ENCODE results near the gene TMTC2. TPM values are rescaled to one million over a fixed set of nuclear protein-coding genes. Genes with fewer than 3 reads are reported as not detected.

TMTC2 gene
- total and polyA plus RNA-seq, 3 experiments from 2014 or later = 0.13 to 2.5 (median 2.2) TPM

DNA sequence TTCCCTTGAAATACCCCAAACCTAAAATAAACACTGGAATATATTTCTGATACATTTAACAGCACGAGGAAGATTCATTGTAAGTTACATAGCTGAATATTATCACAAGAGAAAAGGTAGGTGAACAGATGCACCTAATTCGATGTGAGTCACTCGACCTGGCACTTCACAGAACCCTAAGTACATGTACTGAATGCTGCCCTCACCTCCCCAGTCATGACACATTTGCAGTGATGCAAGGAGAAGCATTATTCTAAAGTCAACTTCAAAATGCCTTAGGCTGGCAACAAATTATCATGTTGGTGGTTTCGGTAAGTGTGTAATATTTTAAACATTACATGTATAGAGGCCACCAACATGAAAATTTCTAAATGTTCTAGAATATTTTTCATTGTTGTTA lies 35.2 kb upstream of the TMTC2 start:
- Mint-ChIP-seq H3K4me3 (no peak overlapping the region), H3K36me3 (no peaks in the 10 kb centered on the region), H3K4me1 (peaks cover 10 to 14% (median 12%) of the 10 kb centered on the region in 3 donors), H3K9me3 (peaks cover 0 to 2% (median 0%) of the 10 kb centered on the region in 5 donors), H3K27me3 (peaks cover 0 to 2% of the 10 kb centered on the region in 2 donors), H3K27ac (peak overlapping the region in 1 of 8 donors; percentile 13)
- Histone ChIP-seq H3K36me3 (ENCODE audit: insufficient read depth, low read length) (no peaks in the 10 kb centered on the region), H3K4me3 (ENCODE audit: low read length) (no peak overlapping the region), H3K27me3 (ENCODE audit: insufficient read depth, low read length, poor library complexity, severe bottlenecking) (no peaks in the 10 kb centered on the region), H3K27ac (ENCODE audit: low read depth, low read length) (no peak overlapping the region), H3K4me1 (ENCODE audit: insufficient read depth, low read length) (no peaks in the 10 kb centered on the region), H3K9me3 (ENCODE audit: low read length) (no peaks in the 10 kb centered on the region)
- no peak for DNase-seq
- ChIA-PET POLR2A (no interaction called here), CTCF (no interaction called here)

DNA sequence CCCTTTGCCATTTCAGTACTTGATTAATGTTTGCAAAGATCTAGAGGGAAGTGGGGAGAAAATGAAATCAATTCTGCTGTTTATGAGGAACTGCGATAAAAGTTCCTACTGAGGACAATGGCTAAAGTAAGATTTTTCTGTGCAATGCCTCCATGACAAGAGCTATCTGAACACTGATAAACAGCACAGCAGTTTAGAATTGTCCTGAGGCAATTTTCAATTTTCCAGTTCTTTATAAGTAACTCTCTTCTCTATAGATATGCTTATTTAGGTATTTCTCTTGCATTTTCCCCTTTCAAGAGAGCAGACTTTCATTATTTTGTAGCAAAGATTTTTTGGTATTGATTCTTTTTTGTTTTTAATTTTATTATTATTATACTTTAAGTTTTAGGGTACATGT lies 34.6 kb upstream of the TMTC2 start:
- no peaks in the 10 kb centered on the region for H3K36me3 Mint-ChIP-seq
- H3K9me3 Mint-ChIP-seq = peaks cover 0 to 2% (median 0%) of the 10 kb centered on the region in 5 donors
- ChIA-PET CTCF (no interaction called here), POLR2A (no interaction called here)
- Histone ChIP-seq H3K4me3 (ENCODE audit: low read length) (no peak overlapping the region), H3K27ac (ENCODE audit: low read depth, low read length) (no peak overlapping the region), H3K36me3 (ENCODE audit: insufficient read depth, low read length) (no peaks in the 10 kb centered on the region), H3K27me3 (ENCODE audit: insufficient read depth, low read length, poor library complexity, severe bottlenecking) (no peaks in the 10 kb centered on the region), H3K4me1 (ENCODE audit: insufficient read depth, low read length) (no peaks in the 10 kb centered on the region), H3K9me3 (ENCODE audit: low read length) (no peaks in the 10 kb centered on the region)
- peaks cover 10 to 14% (median 12%) of the 10 kb centered on the region in 3 donors for H3K4me1 Mint-ChIP-seq
- no peak overlapping the region for H3K4me3 Mint-ChIP-seq
- peaks cover 0 to 2% of the 10 kb centered on the region in 2 donors for H3K27me3 Mint-ChIP-seq
- H3K27ac Mint-ChIP-seq = no peak overlapping the region
- DNase-seq = no peak

DNA sequence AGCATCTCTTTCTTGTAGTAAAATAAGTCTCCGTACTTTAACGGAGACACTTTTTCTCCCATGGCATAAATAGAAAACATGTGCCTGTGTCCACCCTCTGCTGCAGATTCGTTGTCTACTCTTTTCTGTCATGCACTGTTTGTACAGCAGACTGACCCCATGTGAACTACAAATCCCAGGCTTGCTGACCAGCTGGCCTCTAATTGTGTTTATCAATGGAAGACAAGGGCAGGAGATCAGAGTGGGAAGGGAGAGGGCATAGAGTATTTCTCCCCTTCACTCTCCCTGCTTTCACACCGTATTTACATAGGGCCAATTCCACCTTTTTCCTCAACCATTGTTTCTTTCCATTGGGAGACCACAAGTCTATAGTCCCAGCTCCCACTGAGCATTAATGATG lies 31.0 kb upstream of the TMTC2 start:
- no peaks in the 10 kb centered on the region for H3K36me3 Mint-ChIP-seq
- Histone ChIP-seq H3K27ac (ENCODE audit: low read depth, low read length) (no peak overlapping the region), H3K9me3 (ENCODE audit: low read length) (no peaks in the 10 kb centered on the region), H3K4me3 (ENCODE audit: low read length) (no peak overlapping the region), H3K36me3 (ENCODE audit: insufficient read depth, low read length) (no peaks in the 10 kb centered on the region), H3K4me1 (ENCODE audit: insufficient read depth, low read length) (no peaks in the 10 kb centered on the region), H3K27me3 (ENCODE audit: insufficient read depth, low read length, poor library complexity, severe bottlenecking) (no peaks in the 10 kb centered on the region)
- DNase-seq = no peak
- no peak overlapping the region for H3K4me3 Mint-ChIP-seq
- POLR2A ChIA-PET = no interaction called here
- peaks cover 0 to 4% (median 0%) of the 10 kb centered on the region in 5 donors for H3K9me3 Mint-ChIP-seq
- no peak overlapping the region for H3K27ac Mint-ChIP-seq
- CTCF ChIA-PET = no interaction called here
- peaks cover 3 to 8% (median 7%) of the 10 kb centered on the region in 3 donors for H3K4me1 Mint-ChIP-seq
- H3K27me3 Mint-ChIP-seq = peaks cover 6% of the 10 kb centered on the region in 2 donors

- Histone ChIP-seq H3K4me1 (ENCODE audit: insufficient read depth, low read length) (no peaks in the 10 kb centered on the region), H3K9me3 (ENCODE audit: low read length) (no peaks in the 10 kb centered on the region), H3K36me3 (ENCODE audit: insufficient read depth, low read length) (no peaks in the 10 kb centered on the region), H3K27me3 (ENCODE audit: insufficient read depth, low read length, poor library complexity, severe bottlenecking) (no peaks in the 10 kb centered on the region), H3K4me3 (ENCODE audit: low read length) (no peak overlapping the region), H3K27ac (ENCODE audit: low read depth, low read length) (no peak overlapping the region)
- peaks cover 0 to 4% (median 0%) of the 10 kb centered on the region in 5 donors for H3K9me3 Mint-ChIP-seq
- H3K27me3 Mint-ChIP-seq = peaks cover 6 to 8% of the 10 kb centered on the region in 2 donors
- ChIA-PET CTCF (no interaction called here), POLR2A (no interaction called here)
- no peaks in the 10 kb centered on the region for H3K36me3 Mint-ChIP-seq
- no peak for DNase-seq
- H3K4me3 Mint-ChIP-seq = no peak overlapping the region
- no peak overlapping the region for H3K27ac Mint-ChIP-seq
- no peaks in the 10 kb centered on the region for H3K4me1 Mint-ChIP-seq
Measured at GRCh38 chr12:82659343-82660207, 27.1 kb upstream of the TMTC2 start.

GRCh38 chr12:82660541-82661325 lies 26.0 kb upstream of the TMTC2 start:
- no peaks in the 10 kb centered on the region for H3K36me3 ChIP-seq (ENCODE audit: insufficient read depth, low read length)
- Mint-ChIP-seq H3K36me3 (no peaks in the 10 kb centered on the region), H3K4me3 (no peak overlapping the region), H3K9me3 (peaks cover 0 to 2% (median 0%) of the 10 kb centered on the region in 5 donors), H3K4me1 (no peaks in the 10 kb centered on the region), H3K27me3 (peaks cover 6 to 9% of the 10 kb centered on the region in 2 donors), H3K27ac (no peak overlapping the region)
- H3K27ac ChIP-seq (ENCODE audit: low read depth, low read length) = no peak overlapping the region
- CTCF ChIA-PET = no interaction called here
- no peak overlapping the region for H3K4me3 ChIP-seq (ENCODE audit: low read length)
- DNase-seq = no peak
- no peaks in the 10 kb centered on the region for H3K9me3 ChIP-seq (ENCODE audit: low read length)
- no peaks in the 10 kb centered on the region for H3K4me1 ChIP-seq (ENCODE audit: insufficient read depth, low read length)
- POLR2A ChIA-PET = no interaction called here
- H3K27me3 ChIP-seq (ENCODE audit: insufficient read depth, low read length, poor library complexity, severe bottlenecking) = no peaks in the 10 kb centered on the region

DNA sequence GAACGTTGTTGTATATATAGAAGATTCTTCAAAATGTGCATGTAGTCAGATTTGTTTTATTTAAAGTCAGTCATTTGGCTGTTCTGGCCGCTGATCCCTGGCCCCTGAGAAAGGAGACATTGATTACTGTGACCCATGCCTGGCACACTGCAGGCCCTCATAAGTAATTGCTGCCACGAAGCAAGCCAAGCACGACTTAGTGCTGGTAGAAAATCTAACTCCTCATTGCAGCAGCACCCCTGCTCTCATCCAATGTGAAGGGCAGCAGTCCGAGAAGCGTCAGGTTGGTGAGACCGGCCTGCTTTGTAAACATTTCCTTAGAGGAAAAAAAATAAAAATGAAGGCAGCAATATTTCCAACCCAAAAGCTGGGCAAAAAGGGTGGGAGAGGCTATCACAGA lies 22.8 kb upstream of the TMTC2 start:
- Mint-ChIP-seq H3K4me1 (no peaks in the 10 kb centered on the region), H3K36me3 (no peaks in the 10 kb centered on the region), H3K4me3 (no peak overlapping the region), H3K9me3 (no peaks in the 10 kb centered on the region), H3K27me3 (peaks cover 10% of the 10 kb centered on the region in 2 donors), H3K27ac (no peak overlapping the region)
- CTCF ChIA-PET = no interaction called here
- H3K27ac ChIP-seq (ENCODE audit: low read depth, low read length) = no peak overlapping the region
- H3K4me3 ChIP-seq (ENCODE audit: low read length) = no peak overlapping the region
- no peaks in the 10 kb centered on the region for H3K4me1 ChIP-seq (ENCODE audit: insufficient read depth, low read length)
- POLR2A ChIA-PET = no interaction called here
- no peaks in the 10 kb centered on the region for H3K27me3 ChIP-seq (ENCODE audit: insufficient read depth, low read length, poor library complexity, severe bottlenecking)
- no peaks in the 10 kb centered on the region for H3K9me3 ChIP-seq (ENCODE audit: low read length)
- no peaks in the 10 kb centered on the region for H3K36me3 ChIP-seq (ENCODE audit: insufficient read depth, low read length)
- no peak for DNase-seq

DNA sequence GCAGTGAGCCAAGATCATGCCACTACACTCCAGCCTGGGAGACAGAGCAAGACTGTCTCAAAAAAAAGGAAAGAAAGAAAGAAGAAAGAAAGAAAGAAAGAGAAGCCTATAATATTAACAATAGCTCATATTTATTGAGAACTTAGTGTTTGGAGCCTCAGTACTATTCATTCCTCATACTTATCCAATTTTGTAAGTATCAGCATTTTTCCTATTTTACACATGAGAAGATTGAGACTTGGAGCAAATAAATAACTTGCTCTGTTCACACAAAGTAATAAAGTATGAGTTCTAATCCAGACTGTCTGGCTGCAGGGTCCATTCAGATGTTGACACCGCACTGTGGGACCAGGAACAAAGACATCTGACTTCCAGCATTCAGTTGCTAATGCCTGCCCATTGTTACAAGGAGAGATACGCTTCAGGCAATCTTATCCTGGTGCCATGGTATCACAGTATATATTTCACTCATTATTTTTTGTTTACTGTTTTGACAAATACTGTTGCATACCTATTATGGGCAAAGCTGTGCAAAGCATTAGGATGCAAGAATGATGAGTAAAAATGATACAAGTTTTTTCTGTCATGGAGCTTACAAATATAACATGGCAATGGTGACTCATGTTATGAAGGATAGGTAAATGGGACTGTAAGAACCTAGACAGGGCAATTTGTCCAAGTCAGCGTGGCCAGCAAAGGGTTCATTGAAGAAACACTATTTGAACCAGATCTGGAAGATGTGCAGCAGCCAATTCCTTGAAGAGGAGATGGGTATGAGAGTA lies 21.4 kb upstream of the TMTC2 start:
- H3K4me1 Mint-ChIP-seq = no peaks in the 10 kb centered on the region
- Histone ChIP-seq H3K27ac (ENCODE audit: low read depth, low read length) (no peak overlapping the region), H3K27me3 (ENCODE audit: insufficient read depth, low read length, poor library complexity, severe bottlenecking) (no peaks in the 10 kb centered on the region), H3K4me3 (ENCODE audit: low read length) (no peak overlapping the region), H3K9me3 (ENCODE audit: low read length) (no peaks in the 10 kb centered on the region), H3K4me1 (ENCODE audit: insufficient read depth, low read length) (no peaks in the 10 kb centered on the region), H3K36me3 (ENCODE audit: insufficient read depth, low read length) (no peaks in the 10 kb centered on the region)
- H3K27me3 Mint-ChIP-seq = peaks cover 4 to 5% of the 10 kb centered on the region in 2 donors
- POLR2A ChIA-PET = no interaction called here
- H3K36me3 Mint-ChIP-seq = no peaks in the 10 kb centered on the region
- CTCF ChIA-PET = no interaction called here
- H3K9me3 Mint-ChIP-seq = no peaks in the 10 kb centered on the region
- H3K4me3 Mint-ChIP-seq = no peak overlapping the region
- H3K27ac Mint-ChIP-seq = no peak overlapping the region
- DNase-seq = no peak

DNA sequence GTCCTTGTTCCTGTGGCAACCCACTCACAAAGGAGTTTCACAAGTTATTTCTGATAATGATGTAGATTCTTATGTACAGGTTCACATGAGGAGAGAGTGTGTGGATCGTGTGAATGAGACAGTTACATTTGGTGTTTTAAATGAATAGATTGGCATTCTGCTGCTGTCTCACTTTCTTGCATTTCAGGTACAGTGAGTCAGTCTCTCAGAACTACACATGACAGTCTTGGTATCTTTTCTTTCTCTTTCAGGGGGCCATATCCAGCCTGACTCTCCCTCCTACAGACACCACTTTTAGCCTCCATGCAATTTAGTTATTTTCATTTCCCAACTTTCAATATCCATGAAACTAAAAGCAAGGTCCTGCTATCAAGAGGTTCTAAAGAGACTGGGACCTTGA lies 19.9 kb upstream of the TMTC2 start:
- no peak overlapping the region for H3K27ac Mint-ChIP-seq
- ChIA-PET CTCF (no interaction called here), POLR2A (no interaction called here)
- peaks cover 4 to 5% of the 10 kb centered on the region in 2 donors for H3K27me3 Mint-ChIP-seq
- H3K4me3 Mint-ChIP-seq = no peak overlapping the region
- no peak overlapping the region for H3K27ac ChIP-seq (ENCODE audit: low read depth, low read length)
- DNase-seq = no peak
- no peak overlapping the region for H3K4me3 ChIP-seq (ENCODE audit: low read length)
- no peaks in the 10 kb centered on the region for H3K9me3 Mint-ChIP-seq
- H3K36me3 Mint-ChIP-seq = no peaks in the 10 kb centered on the region
- H3K4me1 ChIP-seq (ENCODE audit: insufficient read depth, low read length) = no peaks in the 10 kb centered on the region
- H3K36me3 ChIP-seq (ENCODE audit: insufficient read depth, low read length) = no peaks in the 10 kb centered on the region
- H3K27me3 ChIP-seq (ENCODE audit: insufficient read depth, low read length, poor library complexity, severe bottlenecking) = no peaks in the 10 kb centered on the region
- H3K9me3 ChIP-seq (ENCODE audit: low read length) = no peaks in the 10 kb centered on the region
- H3K4me1 Mint-ChIP-seq = no peaks in the 10 kb centered on the region
